Stimulated activated CD4-positive, alpha-beta T cell treated with anti-CD3 and anti-CD28 coated beads, Interleukin-1b, Interleukin-23, amount 100 ng/mL, for 24 hours (primary cell): ENCODE data around the gene CBL.
"Not testable (repeated sequence)": the region's sequence is repeated elsewhere in the genome, so short reads cannot be mapped to it uniquely, and the experiment has no call there.

Experiments used
- DNase-seq, 4 experiments: peaks; one replicate each; pipeline ENCODE4 v3.0.0-alpha.2; 2020; ENCODE audit warnings: low read depth in 4 of 4, low spot score in 1 of 4

CBL gene

DNA sequence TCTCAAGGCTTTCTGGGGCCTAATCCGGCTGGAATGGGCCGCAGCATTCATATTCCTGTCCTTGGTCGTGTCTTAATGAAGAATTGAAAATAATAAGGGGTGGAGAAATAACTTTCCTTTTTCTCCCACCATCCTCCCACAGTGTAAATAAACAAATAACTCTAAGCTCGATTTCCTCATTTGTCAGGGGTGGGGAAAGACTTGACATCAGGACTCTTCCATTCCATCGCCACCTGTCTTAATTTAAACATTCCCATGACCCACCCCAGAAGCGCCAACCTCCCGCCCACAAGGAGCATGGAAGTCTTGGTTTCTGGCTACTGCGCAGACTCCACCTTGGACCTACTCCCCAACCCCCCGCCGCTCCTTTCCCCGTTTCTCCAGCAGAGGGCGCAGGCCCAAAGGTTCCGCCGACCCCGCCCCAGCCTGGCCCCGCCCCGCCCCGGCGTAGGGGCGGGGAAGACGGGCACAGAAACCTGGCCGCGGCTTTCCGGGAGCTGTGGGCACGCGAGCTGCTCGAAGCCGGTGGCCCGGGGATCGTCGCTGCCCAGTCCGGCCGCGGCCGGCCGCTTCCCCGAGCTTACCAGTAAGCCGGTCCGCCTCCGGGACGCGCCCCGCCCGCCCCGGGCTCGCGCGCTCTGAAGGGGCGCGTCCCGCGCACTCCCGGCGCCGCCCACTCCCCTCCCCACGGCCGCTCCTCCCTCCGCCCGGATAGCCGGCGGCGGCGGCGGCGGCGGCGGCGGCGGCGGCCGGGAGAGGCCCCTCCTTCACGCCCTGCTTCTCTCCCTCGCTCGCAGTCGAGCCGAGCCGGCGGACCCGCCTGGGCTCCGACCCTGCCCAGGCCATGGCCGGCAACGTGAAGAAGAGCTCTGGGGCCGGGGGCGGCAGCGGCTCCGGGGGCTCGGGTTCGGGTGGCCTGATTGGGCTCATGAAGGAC, at the start of gene CBL:
Gene CBL, plus strand, starts transcription at position 766 of the 937 bp plus-strand sequence. Its CDS starts 79 bp downstream, at position 845.
- DNase-seq, result peak; percentile 93 to 99 (median 98)

DNA sequence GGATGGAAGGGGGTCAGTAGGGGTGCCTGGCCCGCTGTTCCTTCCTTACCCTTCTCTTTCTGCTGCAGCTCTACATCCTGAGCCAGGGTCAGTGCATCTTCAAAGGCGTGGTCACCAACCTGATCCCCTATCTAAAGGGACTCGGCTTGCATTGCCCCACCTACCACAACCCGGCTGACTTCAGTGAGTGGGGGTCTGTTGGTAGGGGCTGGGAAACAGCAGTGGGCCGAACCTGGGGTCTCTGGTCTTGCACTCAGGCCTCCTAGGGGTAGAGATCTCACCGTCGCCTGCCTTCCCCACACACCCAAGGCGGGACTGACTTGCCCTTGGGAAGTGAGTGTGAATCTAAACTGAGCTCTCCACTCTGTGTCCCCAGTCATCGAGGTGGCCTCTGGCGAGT, 49.6 kb upstream of the CBL start:
- DNase-seq, result no peak

DNA sequence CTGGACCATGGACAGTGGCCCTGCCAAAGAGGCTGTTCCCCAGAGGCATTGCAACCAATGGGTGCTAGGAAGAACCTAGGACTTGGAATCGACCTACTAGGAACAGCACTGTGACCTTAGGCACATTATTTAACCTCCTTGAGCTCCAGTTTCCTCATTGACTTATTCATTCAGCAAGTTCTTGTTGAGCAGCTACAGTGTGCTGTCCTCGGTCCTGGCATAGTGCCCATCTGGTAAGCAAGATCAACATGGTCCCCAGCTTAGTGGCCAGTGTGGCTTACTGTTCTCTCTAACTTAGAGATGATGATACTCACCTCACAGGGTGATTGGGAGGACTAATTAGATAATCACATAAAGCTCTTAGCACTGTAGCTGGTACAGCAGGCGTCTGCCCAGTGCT, 49.1 kb upstream of the CBL start:
- no peak for DNase-seq

DNA sequence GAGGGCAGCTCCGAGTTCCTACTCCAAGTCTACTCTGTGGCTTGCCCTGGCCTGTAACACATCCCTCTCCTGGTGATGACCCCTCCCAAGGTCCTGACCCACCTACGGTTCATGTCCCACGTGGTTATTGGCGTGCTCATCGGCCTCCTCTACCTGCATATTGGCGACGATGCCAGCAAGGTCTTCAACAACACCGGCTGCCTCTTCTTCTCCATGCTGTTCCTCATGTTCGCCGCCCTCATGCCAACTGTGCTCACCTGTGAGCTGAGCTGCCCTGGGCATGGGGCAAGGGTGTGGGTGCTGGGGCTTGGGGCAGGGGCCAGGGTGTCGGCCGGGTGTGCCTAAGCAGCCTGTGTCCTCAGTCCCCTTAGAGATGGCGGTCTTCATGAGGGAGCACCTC, 47.7 kb upstream of the CBL start:
- DNase-seq, result no peak

DNA sequence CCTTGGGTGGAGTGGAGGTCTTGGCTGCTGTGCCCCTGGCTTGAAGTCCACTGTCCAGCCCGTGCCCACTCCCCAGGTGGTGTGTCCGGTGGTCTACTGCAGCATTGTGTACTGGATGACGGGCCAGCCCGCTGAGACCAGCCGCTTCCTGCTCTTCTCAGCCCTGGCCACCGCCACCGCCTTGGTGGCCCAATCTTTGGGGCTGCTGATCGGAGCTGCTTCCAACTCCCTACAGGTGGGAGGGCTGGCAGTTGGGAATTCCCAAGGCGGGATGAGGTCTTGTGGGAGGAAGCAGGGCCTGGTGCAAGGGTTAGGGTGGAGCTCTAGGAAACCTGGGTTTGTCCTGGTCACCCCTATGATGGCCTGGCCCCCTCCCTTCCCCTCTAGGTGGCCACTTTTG, 46.0 kb upstream of the CBL start:
- DNase-seq, result no peak

DNA sequence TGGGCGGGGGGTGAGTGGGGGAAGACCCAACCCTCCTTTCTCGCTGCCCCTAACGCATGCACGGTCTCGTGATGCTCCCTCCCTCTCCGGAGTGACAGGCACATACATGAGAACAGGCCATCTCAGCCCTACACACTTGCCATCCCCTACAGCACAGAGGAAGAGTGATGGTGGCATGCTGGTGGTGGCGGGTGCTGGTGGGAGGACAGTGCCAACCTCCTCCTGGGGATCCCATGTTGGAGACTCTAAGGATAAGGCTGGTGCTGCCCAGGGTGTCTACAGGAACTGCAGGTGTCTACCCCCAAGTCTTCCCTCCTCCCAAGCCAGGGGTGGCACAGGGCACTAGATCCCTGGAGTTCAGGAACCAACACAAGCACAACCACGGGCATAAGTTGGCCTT, 44.3 kb upstream of the CBL start:
- DNase-seq, result no peak

DNA sequence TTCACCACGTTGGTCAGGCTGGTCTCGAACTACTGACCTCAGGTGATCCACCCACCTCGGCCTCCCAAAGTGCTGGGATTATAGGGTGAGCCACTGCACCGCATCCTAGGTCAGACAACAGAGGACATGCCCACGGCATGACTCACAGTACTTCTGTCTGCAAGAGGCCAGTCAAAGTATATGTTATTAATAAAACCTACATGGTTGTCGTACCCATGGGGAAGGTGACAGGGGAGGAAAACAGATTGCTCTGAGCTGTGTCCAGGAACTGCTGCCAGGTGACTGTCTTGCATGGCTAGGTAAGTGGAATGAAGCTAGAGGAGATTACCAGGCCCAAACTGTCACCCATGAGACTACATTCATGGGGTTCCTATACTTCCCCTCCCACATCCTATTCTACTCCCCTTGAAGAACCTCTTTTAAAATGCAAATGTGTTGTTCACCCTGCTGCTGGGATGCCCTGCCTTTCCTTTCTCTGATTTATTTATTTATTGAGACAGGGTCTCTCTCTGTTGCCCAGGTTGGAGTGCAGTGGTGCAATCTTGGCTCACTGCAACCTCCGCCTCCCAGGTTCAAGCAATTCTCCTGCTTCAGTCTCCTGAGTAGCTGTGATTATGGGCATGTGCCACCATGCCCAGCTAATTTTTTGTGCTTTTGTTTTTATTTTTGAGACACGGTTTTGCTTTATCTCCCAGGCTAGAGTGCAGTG, 39.6 kb upstream of the CBL start:
- no peak for DNase-seq

DNA sequence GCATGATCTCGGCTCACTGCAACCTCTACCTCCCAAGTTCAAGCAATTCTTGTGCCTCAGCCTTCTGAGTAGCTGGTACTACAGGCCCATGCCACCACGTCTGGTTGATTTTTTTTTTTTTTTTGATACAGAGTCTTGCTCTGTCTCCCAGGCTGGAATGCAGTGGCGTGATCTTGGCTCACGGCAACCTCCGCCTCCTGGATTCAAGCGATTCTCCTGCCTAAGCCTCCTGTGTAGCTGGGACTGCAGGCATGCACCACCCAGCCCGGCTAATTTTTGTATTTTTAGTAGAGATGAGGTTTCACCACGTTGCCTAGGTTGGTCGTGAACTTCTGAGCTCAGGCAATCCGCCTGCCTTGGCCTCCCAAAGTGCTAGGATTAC, 39.1 kb upstream of the CBL start:
- not testable (repeated sequence) for DNase-seq

DNA sequence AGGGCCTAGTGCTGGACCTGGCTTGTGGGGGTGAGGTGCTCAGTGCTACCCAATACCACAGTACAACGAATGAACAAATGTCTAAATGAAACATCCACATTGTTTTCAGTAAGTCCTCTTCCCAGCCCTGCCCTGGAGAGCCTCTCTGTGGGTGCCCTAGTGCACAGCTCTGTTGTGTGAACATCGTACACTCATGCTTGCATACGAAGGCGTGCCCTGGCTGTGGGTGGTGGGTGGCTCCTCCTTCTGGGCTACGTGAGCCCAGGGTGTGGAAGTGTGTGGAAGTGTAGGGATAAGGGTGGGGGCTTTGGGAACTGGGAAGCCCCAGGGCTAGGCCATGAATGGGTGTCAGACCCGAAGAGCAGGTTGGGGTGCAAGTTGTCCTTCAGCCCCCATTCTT, 38.2 kb upstream of the CBL start:
- no peak for DNase-seq

DNA sequence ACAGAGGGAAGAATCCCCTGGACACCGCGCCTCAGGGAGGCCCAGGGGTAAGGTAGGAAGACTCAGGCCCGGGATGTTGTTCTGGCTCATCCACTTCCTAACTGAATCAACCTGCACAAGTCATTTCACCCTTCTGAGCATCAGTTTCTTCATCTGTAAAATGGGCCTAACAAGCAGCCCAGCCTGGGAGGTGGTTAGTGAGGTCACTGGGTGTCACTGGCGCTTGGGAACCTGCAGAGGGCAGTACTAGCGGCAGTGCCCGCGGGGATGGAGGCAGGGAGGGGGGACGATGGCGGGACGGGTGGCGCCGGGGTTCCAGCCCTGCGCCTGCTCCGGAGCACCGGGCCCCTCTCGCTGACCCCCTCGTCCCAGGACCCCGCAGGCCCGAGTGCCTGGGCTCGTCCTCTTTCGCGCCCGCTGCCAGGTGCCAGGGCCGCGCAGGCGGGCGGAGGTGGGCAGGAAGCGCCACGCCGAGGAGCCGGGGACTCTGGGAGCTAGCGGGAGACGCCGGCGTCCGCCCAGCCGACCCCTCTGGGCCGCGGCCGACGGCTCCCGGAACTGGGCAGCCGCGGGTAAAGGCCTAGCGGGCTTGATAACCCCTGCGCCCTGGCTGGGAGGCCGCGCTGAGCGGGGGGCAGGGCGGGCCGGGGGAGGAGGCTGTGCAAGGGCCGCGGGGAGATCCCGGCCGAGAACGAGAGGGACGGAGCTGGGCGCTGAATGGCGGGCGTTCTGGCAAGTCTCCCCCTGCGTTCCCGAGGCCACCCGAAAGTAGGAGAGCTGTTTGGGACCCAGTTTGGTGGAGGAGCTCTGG, 37.5 kb upstream of the CBL start, which contains the start of gene NLRX1:
Gene NLRX1, plus strand, starts transcription at position 255 of the 811 bp plus-strand sequence. CDS start 2,679 bp downstream, outside the sequence.
- peak; percentile 57 to 80 (median 70) for DNase-seq

DNA sequence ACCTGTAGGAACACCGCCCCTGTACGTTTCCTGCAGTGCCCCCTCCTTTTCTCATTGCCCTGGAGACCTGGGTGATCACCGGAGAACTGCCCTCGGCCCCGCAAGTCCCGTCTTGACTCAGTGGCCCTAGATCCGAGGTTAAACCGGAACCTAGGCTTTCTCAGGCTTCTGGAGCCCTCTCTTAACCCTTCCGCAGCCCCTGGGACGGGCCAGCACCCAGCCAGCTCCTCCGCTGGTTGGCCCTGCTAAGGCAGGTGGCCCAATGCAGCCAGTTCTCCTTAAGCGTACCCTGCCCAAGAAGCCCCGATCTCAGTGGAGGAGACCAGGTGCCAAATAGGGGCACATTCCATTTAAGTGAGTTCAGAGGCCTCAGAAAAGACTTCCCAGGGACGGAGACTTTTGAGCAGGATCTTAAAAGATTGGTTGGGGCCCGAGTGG, 36.8 kb upstream of the CBL start:
- DNase-seq, result peak in 3 of 4 experiments; percentile 10 to 30 (median 14)

DNA sequence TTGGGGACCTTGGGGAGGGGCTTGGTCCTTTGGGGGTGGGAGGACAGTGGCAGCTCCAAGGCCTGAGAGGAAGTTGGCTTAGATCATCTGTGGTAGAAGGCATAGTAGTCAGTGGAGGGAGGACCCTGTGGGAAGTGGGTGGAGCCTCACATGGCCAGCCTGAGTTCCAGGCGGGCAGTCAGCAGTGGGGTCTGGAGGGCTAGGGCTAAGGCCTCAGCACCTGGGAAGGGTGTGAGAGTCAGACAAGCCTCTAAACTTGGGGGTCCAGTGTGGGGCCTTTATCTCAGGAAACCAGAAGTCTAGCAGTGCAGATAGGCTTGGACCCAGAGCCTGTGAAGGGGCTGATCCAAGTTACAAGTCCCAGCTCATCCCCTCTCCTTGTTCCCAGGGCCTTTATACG, 33.6 kb upstream of the CBL start:
- DNase-seq, result no peak

DNA sequence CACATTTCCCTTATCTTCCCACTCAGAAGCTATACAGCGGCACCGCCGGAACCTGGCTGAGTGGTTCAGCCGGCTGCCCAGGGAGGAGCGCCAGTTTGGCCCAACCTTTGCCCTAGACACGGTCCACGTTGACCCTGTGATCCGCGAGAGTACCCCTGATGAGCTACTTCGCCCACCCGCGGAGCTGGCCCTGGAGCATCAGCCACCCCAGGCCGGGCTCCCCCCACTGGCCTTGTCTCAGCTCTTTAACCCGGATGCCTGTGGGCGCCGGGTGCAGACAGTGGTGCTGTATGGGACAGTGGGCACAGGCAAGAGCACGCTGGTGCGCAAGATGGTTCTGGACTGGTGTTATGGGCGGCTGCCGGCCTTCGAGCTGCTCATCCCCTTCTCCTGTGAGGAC, 32.7 kb upstream of the CBL start:
- DNase-seq, result no peak

DNA sequence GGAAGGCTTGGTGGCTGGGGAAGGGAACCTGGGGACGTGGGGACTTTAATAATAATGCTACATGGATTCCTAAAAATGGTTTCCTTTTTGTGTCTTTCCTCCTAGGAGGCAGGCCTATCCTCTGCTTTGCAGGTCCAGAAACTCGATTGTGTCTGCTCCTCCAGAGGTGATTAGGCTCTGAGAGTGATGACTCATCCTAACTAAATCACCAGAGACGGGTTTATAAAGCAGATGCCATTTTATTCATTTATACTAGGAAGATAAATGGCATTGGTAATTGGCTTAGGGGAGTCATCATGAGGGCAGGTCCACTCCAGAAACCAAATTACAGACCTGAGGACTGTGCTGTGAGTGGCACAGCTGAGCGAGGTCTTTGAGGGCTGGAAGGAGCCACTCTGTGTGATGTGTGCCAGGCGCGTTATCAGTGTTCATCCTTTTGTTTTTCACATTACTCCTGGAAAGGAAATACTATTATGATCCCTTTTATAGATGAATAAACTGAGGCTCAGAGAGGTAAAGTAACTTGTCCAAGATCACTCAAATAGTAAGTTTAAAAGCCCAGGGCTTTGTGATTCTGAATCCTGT, 30.6 kb upstream of the CBL start:
- no peak for DNase-seq

DNA sequence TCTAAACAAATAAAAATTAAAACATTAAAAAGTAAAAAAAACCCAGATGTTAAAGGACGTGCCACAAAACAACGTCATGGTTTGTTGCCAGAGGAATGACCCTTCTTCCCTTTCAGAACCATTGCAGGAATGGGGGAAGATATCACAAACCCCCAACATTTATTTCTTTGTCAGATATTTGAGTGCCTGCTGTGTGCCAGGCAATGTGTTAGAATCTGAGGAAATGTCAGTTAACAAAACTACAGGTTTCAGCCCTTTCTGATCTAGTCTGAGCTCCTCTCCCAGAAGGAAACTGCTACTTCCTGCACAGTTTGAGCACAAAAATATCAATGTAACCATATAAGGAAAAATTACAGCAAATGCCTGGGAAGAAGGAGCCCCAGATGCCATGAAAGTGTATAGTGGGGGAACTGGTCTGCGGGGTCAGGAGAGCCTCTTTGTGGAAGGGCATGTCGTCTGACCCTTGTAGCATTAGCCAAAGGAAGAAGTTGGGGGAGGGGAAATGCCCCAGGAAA, 27.9 kb upstream of the CBL start:
- DNase-seq, result no peak

DNA sequence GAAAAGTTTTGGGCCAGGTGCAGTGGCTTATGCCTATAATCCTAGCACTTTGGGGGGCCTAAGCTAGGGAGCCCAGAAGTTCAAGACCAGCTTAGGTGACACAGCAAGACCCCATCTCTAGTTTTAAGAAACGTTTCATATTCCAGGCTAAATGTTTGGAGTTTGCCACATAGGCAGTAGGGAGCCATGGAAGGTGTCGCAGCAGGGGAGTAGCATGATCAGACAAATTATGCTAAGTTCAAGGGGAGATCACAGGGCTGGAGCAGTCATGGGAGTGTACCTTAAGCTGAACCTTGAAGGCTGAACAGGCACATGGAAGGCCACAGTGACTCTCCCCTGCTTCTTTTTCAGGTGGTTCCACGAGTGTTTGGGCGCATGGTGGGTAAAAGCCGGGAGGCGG, 26.8 kb upstream of the CBL start:
- DNase-seq, result no peak

DNA sequence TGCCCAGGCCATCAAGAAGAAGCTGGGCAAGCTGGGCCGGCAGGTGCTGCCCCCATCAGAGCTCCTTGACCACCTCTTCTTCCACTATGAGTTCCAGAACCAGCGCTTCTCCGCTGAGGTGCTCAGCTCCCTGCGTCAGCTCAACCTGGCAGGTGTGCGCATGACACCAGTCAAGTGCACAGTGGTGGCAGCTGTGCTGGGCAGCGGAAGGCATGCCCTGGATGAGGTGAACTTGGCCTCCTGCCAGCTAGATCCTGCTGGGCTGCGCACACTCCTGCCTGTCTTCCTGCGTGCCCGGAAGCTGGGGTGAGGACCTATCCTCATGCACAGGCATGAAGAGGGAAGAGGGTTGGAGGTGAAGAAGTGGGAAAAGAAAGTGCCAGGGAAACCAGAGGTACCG, 26.2 kb upstream of the CBL start:
- no peak for DNase-seq

DNA sequence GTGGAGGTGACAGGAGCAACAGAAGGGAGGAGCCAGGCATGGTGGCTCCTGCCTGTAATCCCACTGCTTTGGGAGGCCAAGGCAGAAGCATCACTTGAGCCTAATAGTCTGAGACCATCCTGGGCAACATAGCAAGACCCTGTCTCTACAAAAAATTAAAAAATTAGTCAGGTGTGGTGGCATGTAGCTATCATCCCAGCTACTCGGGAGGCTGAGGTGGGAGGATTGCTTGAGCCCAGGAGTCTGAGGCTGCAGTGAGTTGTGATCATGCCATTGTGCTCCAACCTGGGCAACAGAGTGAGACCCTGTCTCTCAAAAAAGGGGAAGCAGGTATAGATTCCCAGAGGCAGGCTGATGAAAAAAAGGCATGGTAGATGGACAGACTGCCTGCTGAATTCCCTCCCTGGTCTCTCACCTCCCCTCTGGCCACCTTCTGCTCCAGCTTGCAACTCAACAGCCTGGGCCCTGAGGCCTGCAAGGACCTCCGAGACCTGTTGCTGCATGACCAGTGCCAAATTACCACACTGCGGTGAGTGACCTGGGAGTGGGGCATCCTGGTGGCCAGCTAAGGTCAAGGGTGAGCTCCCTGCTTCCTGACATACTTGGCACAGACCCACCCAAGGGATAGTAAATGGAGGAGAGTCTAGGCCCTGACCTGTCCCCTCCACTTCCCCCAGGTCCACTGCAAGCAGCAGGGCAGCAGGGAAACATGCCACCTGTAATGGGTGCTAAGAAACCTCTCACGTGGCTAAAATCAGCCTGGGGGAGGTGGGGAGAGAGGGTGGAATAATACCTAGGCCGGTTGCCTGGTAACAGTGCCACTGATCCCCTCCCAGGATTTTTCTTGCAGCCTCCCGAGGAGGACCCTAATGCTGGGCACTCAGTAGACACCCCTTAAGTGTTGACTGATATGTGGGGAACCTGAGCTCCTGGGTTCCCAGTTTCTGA, 25.1 kb upstream of the CBL start:
- no peak for DNase-seq

DNA sequence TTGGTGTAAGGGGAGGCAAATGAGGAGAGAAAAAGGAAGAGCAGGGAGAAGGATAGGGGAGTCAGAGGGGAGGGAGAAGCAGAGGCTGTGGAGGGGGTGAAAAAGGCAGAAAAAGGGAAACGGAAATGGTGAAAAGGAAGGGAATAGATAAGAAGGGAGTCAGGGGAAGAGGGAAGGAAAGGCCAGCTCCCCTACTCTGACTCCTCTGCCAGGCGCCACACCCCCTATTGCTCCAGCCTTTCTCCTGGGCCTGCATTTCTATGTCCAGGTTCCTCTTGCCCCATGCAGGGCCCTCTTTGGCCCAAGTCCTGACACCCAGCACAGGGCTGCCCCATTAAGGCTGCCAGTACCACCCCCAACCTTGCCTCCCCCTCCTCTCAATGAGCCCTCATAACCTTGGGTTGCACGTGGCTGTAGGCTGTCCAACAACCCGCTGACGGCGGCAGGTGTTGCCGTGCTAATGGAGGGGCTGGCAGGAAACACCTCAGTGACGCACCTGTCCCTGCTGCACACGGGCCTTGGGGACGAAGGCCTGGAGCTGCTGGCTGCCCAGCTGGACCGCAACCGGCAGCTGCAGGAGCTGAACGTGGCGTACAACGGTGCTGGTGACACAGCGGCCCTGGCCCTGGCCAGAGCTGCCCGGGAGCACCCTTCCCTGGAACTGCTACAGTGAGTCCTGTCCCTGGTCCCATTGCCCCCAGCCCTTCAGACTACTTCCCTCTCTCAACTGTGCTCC, 24.3 kb upstream of the CBL start:
- no peak for DNase-seq
